Umbilical cord (tissue), 2 donors: ENCODE measurements around the gene GORASP1. TPM values are rescaled to one million over a fixed set of nuclear protein-coding genes. Genes with fewer than 3 reads are reported as not detected.
A peak's percentile ranks its signal among the peaks of the same experiment; 100 is the strongest.

ENCODE experiments used
- DNase-seq: peaks from one replicate; pipeline ENCODE4 v3.0.0-alpha.2; 2015; ENCODE audit warnings: low spot score
- total RNA-seq: library from RNA; depleted of rRNA; stranded (reverse); fragments of >200 nt; gene quantifications from one replicate; pipeline ENCODE4 v1.2.3, GENCODE V29; 2014; ENCODE audit warnings: low replicate concordance; ENCODE audit not compliant: insufficient read depth

Gene GORASP1
- total RNA-seq, 1 donor from 2014 or later: 36.4 TPM

GRCh38 chr3:39141171-39141995, 34.0 kb upstream of the GORASP1 start:
- peak; percentile 87 for DNase-seq

- DNase-seq: no peak
Measured at GRCh38 chr3:39140341-39140971, 33.0 kb upstream of the GORASP1 start.

- no peak for DNase-seq
Measured at GRCh38 chr3:39139442-39139841, 32.0 kb upstream of the GORASP1 start.

GRCh38 chr3:39138804-39139415, 31.5 kb upstream of the GORASP1 start:
- peak; percentile 86 for DNase-seq

GRCh38 chr3:39137991-39138803, 30.8 kb upstream of the GORASP1 start:
- DNase-seq: no peak

GRCh38 chr3:39137435-39137936, 30.1 kb upstream of the GORASP1 start:
- no peak for DNase-seq

GRCh38 chr3:39136533-39137434, 29.4 kb upstream of the GORASP1 start:
- no peak for DNase-seq

GRCh38 chr3:39135170-39135805, 27.9 kb upstream of the GORASP1 start:
- DNase-seq: no peak

GRCh38 chr3:39134305-39134704, 26.9 kb upstream of the GORASP1 start:
- no peak for DNase-seq

- DNase-seq: no peak
Measured at GRCh38 chr3:39133822-39134221, 26.4 kb upstream of the GORASP1 start.

- no peak for DNase-seq
Measured at GRCh38 chr3:39133093-39133490, 25.7 kb upstream of the GORASP1 start.

- DNase-seq: no peak
Measured at GRCh38 chr3:39132096-39133092, 25.0 kb upstream of the GORASP1 start.

GRCh38 chr3:39130693-39131265, 23.4 kb upstream of the GORASP1 start:
- DNase-seq: no peak

- no peak for DNase-seq
Measured at GRCh38 chr3:39130026-39130425, 22.6 kb upstream of the GORASP1 start.

- DNase-seq: no peak
Measured at GRCh38 chr3:39128951-39129350, 21.5 kb upstream of the GORASP1 start.

- DNase-seq: no peak
Measured at GRCh38 chr3:39127908-39128304, 20.5 kb upstream of the GORASP1 start.

GRCh38 chr3:39127269-39127907, 20.0 kb upstream of the GORASP1 start:
- no peak for DNase-seq

- DNase-seq: peak; percentile 74
Measured at GRCh38 chr3:39126532-39127071, 19.2 kb upstream of the GORASP1 start.
